ENCODE results near the gene RFX5.
A peak's percentile ranks its signal among the peaks of the same experiment; 100 is the strongest.
"Not testable (repeated sequence)": the region's sequence is repeated elsewhere in the genome, so short reads cannot be mapped to it uniquely, and the experiment has no call there.

RFX5 gene

GRCh38 chr1:151362308-151363155, 15.5 kb upstream of the RFX5 start:
- DNase-seq (ENCODE audit: low spot score) = no peak

GRCh38 chr1:151361883-151362282, 14.8 kb upstream of the RFX5 start:
- no peak for DNase-seq (ENCODE audit: low spot score)

- DNase-seq (ENCODE audit: low spot score) = no peak
Observed at GRCh38 chr1:151356696-151357095, 9.6 kb upstream of the RFX5 start.

DNA sequence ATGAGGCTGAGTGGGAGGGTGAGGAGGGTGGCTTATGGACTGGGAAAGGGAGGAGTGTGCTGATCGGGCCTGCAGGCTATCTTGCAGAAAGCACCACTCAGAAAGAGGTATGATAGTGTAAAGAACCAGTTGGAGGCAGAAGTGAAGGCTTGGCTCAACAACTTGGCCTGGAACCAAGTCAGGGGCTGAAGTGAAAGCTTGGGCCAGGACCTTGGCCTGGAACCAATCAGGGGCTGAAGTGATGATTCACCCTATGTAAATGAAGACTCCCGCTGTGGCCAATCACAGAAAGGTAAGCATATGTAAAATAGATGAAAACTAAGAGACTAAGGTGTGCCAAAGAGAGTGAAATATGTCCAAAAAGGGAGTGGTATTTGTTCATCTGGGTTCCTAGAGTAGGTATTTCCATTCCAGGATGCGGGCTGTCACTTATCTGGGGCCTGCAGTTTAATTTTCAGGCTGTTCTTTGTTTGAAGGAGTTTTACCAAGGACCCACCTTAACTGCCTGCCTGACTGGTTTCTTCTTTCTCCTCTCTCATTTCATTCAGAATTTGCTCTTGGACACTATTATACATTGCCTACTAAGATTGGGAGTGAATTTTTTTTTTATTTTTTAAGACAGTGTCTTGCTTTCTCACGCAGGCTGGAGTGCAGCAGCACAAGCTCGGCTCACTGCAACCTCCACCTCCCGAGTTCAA, 5.1 kb upstream of the RFX5 start:
- no peak for DNase-seq (ENCODE audit: low spot score)

GRCh38 chr1:151350323-151350722, 3.3 kb upstream of the RFX5 start:
- DNase-seq (ENCODE audit: low spot score) = not testable (repeated sequence)

DNA sequence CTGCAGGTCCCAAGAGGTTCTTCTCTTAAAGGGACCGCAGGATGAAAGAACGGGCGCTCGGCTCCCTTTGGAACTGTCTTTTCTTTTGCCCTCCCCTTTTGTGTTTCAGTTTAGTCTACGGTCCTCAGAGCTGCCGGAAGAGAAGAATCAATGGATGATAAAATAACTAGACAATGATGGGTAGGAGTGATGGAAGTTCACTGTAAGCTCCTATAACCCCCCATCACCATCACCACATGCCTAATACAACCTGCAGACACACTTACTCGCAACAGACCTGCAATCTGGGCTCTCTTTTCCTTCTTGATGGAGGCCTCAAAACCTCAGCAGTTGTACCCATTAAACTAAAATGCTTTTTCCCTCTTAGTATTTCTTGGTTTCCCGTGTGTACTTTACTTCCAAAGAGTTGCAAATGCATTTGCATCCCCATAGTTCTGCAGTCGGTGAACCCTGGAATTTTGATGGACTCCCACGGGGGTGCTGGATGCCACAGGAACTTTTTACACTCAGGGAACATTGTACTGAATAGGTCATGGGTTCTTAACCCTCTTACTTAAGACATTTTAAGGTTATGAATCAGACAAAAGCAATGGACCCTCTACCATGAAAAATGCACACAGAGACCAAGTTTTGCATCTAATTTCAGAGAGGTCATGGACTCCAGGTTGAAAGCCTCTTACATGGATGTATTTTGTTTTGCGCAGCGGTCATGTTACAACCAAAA, 633 bp upstream of the RFX5 start:
- DNase-seq (ENCODE audit: low spot score) = no peak

- no peak for DNase-seq (ENCODE audit: low spot score)
Observed at GRCh38 chr1:151346082-151346768, 827 bp downstream of the RFX5 start.

- no peak for DNase-seq (ENCODE audit: low spot score)
Observed at GRCh38 chr1:151344291-151344690, 2.8 kb downstream of the RFX5 start.

GRCh38 chr1:151343587-151343986, 3.5 kb downstream of the RFX5 start:
- no peak for DNase-seq (ENCODE audit: low spot score)

GRCh38 chr1:151342569-151342968, 4.5 kb downstream of the RFX5 start:
- no peak for DNase-seq (ENCODE audit: low spot score)

DNA sequence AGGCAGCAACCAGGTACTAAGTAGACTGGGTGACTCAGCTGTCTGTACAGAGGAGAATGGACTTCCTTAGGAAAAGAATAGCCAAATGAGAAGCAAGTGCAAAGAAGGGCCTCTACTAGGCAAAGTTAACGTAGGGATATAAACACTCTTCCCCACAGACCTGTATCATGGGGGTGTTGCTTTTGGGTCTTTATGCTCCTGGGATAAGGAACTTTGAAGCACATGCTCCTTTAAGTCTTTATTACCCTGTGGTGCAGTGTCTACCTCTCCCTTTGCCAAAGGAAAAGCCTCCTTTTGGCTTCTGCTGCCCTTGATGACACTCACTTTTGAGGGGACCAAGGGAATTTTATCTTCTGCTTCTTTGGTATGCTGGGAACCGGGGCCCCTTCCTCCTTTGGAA, 5.0 kb downstream of the RFX5 start:
- DNase-seq (ENCODE audit: low spot score) = no peak

- peak; percentile 86 for DNase-seq (ENCODE audit: low spot score)
Observed at GRCh38 chr1:151340870-151341754, 5.9 kb downstream of the RFX5 start.

DNA sequence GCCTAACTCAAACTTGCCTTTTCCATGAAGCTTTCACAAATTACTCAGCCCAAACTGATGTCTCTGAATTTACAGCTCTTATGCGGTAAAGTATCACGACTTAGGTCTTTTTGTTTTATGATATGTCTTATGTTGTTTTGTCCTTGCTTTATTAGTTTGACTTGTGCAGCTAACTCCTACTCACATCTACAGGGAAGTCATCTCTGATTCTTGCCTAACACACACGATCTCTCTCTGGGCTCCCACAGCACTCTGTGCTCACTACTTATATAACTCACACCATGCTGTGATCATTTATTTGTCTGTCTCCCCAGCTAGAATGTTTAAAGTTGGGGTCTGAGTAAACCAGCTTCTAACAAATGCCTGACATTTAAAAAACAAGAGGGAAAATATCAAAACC, 10.5 kb downstream of the RFX5 start:
- no peak for DNase-seq (ENCODE audit: low spot score)

DNA sequence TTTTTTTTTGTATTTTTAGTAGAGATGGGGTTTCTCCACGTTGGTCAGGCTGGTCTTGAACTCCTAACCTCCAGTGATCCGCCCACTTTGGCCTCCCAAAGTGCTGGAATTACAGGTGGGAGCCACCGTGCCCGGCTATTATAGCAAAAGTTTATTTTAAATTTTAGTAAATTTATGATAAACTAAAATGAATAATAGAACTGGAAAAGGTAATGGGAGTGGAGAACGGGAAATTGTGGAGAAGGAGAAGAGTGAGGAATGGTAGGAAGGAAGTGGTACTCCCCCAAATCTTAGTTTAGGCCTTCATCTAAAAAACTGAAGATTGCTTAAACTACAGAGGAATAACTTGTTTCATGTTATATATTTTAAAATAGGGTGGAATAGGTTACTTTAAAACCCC, 12.2 kb downstream of the RFX5 start:
- no peak for DNase-seq (ENCODE audit: low spot score)

- DNase-seq (ENCODE audit: low spot score) = no peak
Observed at GRCh38 chr1:151327903-151328674, 19.0 kb downstream of the RFX5 start.

- DNase-seq (ENCODE audit: low spot score) = peak; percentile 100
Observed at GRCh38 chr1:151327223-151327902, 19.7 kb downstream of the RFX5 start, which contains the start of gene PI4KB. Gene PI4KB (minus strand): TSS chr1:151327416. CDS start chr1:151316481, 10,935 bp downstream.

DNA sequence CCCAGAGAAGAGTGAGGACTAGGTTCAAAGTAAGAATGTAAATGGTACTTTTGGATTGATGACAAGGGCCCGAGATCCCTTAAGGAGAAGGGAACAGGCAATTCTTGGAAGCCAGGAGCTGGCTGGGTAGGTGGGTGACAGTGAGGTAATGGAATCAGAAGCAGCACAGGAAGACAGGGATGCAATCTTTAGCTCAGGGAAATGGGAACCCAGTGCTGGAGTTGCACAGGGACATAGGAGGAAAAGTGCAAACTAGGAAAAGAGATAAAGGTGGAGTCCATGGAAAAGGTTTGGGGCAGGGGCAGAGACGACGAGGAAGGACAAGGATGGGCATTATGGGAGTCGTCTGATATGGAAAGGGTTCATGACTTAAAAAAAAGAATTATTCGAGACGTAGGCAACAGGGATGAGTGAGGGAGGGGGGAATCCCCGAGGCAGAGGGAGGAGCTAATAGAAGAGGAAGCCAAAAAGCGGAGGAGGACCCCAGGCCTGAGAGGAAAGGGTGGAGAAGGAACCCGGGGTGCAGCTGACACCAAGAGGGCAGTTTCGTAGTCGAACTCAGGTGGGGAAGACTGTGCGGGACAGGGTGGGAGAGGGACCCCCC, 20.3 kb downstream of the RFX5 start:
- peak; percentile 56 for DNase-seq (ENCODE audit: low spot score)

DNA sequence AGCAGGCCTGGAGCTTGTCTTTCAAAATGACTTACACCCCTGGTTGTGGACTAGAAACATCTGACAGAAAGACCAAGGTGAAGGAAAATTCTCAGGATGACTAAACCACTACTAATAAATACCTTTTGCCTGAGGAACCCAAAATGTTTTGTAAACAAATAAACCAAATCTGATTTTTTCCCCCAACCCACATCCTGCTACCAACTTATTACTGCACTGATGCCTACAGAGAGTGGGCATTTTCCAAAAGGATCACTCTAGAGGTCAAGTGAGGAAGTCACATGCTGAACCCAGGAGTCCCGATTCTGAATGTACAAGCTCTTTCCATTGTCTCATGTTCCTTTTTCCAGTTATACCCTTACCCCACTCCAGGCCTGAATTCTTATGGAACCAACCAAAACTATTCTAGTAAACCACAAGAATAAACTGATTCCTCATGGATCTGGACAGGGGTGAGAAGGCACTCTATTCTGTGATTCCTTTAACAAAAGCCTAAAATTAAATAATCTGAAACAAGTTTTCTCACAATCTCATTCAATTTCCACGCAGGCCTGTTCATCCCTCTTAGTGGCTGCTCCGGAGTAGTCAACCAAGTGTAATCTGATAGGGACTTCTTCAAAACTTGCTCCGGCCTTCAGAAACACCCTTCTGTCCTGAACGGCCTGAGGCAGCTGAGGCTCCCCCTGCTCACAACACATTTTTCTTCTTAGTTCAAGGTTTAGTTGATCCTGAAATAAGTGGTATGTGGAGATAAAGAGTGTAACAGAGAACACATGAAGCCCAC, 21.2 kb downstream of the RFX5 start:
- DNase-seq (ENCODE audit: low spot score) = no peak
